GM23338 (cell line): ENCODE measurements around the gene PARL. TPM values are rescaled to one million over a fixed set of nuclear protein-coding genes. Genes with fewer than 3 reads are reported as not detected.
A peak's percentile ranks its signal among the peaks of the same experiment; 100 is the strongest.

ENCODE experiments used
- ATAC-seq: fragments of 200-7000 bp; cut with Tn5 transposase; 3 replicates; pipeline ENCODE4 v1.9.1; 2020
- DNase-seq: peaks from one replicate; pipeline ENCODE4 v3.0.0-alpha.2; 2015; ENCODE audit warnings: low spot score
- H2AFZ ChIP-seq: fragments of 200-600 bp; sonication (generic); 2 replicates; pipeline ENCODE4 v1.8.0; 2016; ENCODE audit warnings: antibody characterized with exemption, mild to moderate bottlenecking, moderate library complexity
- H3F3A ChIP-seq: fragments of 200-600 bp; sonication (generic); replicated peaks from 2 replicates; pipeline ENCODE4 v1.8.0; 2017; ENCODE audit warnings: antibody characterized with exemption, mixed run types, low read depth
- H3K27ac ChIP-seq: fragments of 200-600 bp; sonication (generic); 2 replicates; pipeline ENCODE4 v1.6.1; 2016; ENCODE audit warnings: low read depth
- H3K27me3 ChIP-seq: fragments of 200-600 bp; sonication (generic); 2 replicates; pipeline ENCODE4 v1.8.0; 2016; ENCODE audit warnings: mild to moderate bottlenecking, mixed run types, moderate library complexity; ENCODE audit not compliant: insufficient read depth
- H3K36me3 ChIP-seq: fragments of 200-600 bp; sonication (generic); 2 replicates; pipeline ENCODE4 v1.8.0; 2016; ENCODE audit warnings: mild to moderate bottlenecking; ENCODE audit not compliant: insufficient read depth
- H3K4me1 ChIP-seq: fragments of 200-600 bp; sonication (generic); 2 replicates; pipeline ENCODE4 v1.8.0; 2016; ENCODE audit warnings: mild to moderate bottlenecking, moderate library complexity; ENCODE audit not compliant: insufficient read depth
- H3K4me2 ChIP-seq: fragments of 200-600 bp; sonication (generic); 2 replicates; pipeline ENCODE4 v1.7.1; 2017; ENCODE audit warnings: mixed run types
- H3K4me3 ChIP-seq: fragments of 200-600 bp; sonication (generic); 2 replicates; pipeline ENCODE4 v1.6.1; 2016; ENCODE audit warnings: mixed run types
- H3K79me2 ChIP-seq: fragments of 200-600 bp; sonication (generic); replicated peaks from 2 replicates; pipeline ENCODE4 v1.8.0; 2017; ENCODE audit warnings: mild to moderate bottlenecking; ENCODE audit not compliant: insufficient read depth
- H3K9me2 ChIP-seq: fragments of 200-600 bp; sonication (generic); 2 replicates; pipeline ENCODE4 v1.8.0; 2017; ENCODE audit not compliant: insufficient read depth
- H4K20me1 ChIP-seq: fragments of 200-600 bp; sonication (generic); replicated peaks from 2 replicates; pipeline ENCODE4 v1.8.0; 2017; ENCODE audit warnings: mild to moderate bottlenecking; ENCODE audit not compliant: insufficient read depth
- H3K27ac Mint-ChIP-seq: 2 replicates; pipeline ENCODE4 v1.8.0; 2020; ENCODE audit warnings: inconsistent platforms, mild to moderate bottlenecking, moderate library complexity, mixed read lengths
- H3K27me3 Mint-ChIP-seq: 3 replicates; pipeline ENCODE4 v1.8.0; 2022; ENCODE audit warnings: low read depth, mild to moderate bottlenecking, moderate library complexity, mixed read lengths, inconsistent platforms; ENCODE audit not compliant: insufficient read depth, poor library complexity
- H3K36me3 Mint-ChIP-seq: 3 replicates; pipeline ENCODE4 v1.8.0; 2021; ENCODE audit warnings: low read depth, mild to moderate bottlenecking, inconsistent platforms, moderate library complexity, mixed read lengths
- H3K4me1 Mint-ChIP-seq: 3 replicates; pipeline ENCODE4 v1.8.0; 2020; ENCODE audit warnings: mild to moderate bottlenecking, inconsistent platforms, mixed read lengths
- H3K4me3 Mint-ChIP-seq: 3 replicates; pipeline ENCODE4 v1.8.0; 2021; ENCODE audit warnings: moderate library complexity, mild to moderate bottlenecking, inconsistent platforms, mixed read lengths
- H3K9me3 Mint-ChIP-seq: 3 replicates; pipeline ENCODE4 v1.8.0; 2020; ENCODE audit warnings: moderate library complexity, mild to moderate bottlenecking, inconsistent platforms, mixed read lengths
- CREB1 ChIP-seq: fragments of 250-450 bp; sonication (Bioruptor Pico); IDR thresholded peaks from 2 replicates; pipeline ENCODE4 v1.5.0; 2020; ENCODE audit warnings: low read depth, mild to moderate bottlenecking, moderate library complexity
- ETS1 ChIP-seq: IDR thresholded peaks from 2 replicates; pipeline ENCODE4 v1.6.1; 2016; ENCODE audit warnings: antibody characterized with exemption
- EZH2 ChIP-seq: fragments of 200-600 bp; sonication (generic); IDR thresholded peaks from one replicate; pipeline ENCODE4 v1.8.0; 2017; ENCODE audit warnings: antibody characterized with exemption, mild to moderate bottlenecking, low read depth; ENCODE audit not compliant: unreplicated experiment
- EZH2phosphoT487 ChIP-seq: fragments of 200-600 bp; sonication (generic); IDR thresholded peaks from one replicate; pipeline ENCODE4 v1.8.1; 2018; ENCODE audit warnings: antibody characterized with exemption; ENCODE audit not compliant: unreplicated experiment
- JUNB ChIP-seq: IDR thresholded peaks from one replicate; pipeline ENCODE4 v1.6.1; 2016; ENCODE audit warnings: antibody characterized with exemption; ENCODE audit not compliant: unreplicated experiment
- NANOG ChIP-seq: IDR thresholded peaks from 2 replicates; pipeline ENCODE4 v1.6.1; 2016; ENCODE audit warnings: antibody characterized with exemption, borderline replicate concordance
- POLR2AphosphoS5 ChIP-seq: IDR thresholded peaks from 2 replicates; pipeline ENCODE4 v1.6.1; 2016; ENCODE audit warnings: antibody characterized with exemption, low read depth
- STAT1 ChIP-seq: IDR thresholded peaks from one replicate; pipeline ENCODE4 v1.6.1; 2016; ENCODE audit warnings: antibody characterized with exemption; ENCODE audit not compliant: unreplicated experiment
- ZNF114 ChIP-seq: fragments of 250-450 bp; sonication (Bioruptor Pico); IDR thresholded peaks from 2 replicates; pipeline ENCODE4 v1.5.0; 2020; ENCODE audit warnings: mild to moderate bottlenecking, moderate library complexity
- ZNF331 ChIP-seq: fragments of 250-450 bp; sonication (Bioruptor Pico); IDR thresholded peaks from 2 replicates; pipeline ENCODE4 v1.5.0; 2020; ENCODE audit warnings: low read depth, mild to moderate bottlenecking, moderate library complexity
- ZNF462 ChIP-seq: fragments of 250-450 bp; sonication (Bioruptor Pico); IDR thresholded peaks from 2 replicates; pipeline ENCODE4 v1.5.0; 2020; ENCODE audit warnings: mild to moderate bottlenecking, moderate library complexity
- polyA plus RNA-seq: library from polyadenylated mRNA; unstranded; fragments of >200 nt; fragmentation: Nextera tagmentation; extraction: Ambion mirVana; gene quantifications from 2 replicates; pipeline ENCODE4 v1.2.1, GENCODE V29; 2016
- total RNA-seq: library from RNA; depleted of rRNA; stranded (reverse); fragments of >200 nt; shearing (Covaris generic); gene quantifications from 2 replicates; pipeline ENCODE4 v1.2.3, GENCODE V29; 2014
- TF ChIP-seq, protein P1 (sequence below), 2 experiments: fragments of 200-600 bp in 1 of 2; sonication (generic) in 1 of 2; conservative IDR thresholded peaks; 2 replicates each; pipeline versions ENCODE4 v1.5.1 to v1.6.1; 2016 to 2017; ENCODE audit warnings: antibody characterized with exemption in 2 of 2, low read depth in 2 of 2, mild to moderate bottlenecking in 2 of 2, moderate library complexity in 1 of 2
- TF ChIP-seq, protein P2 (sequence below): IDR thresholded peaks from one replicate; pipeline ENCODE4 v1.6.1; 2018; ENCODE audit warnings: antibody characterized with exemption; ENCODE audit not compliant: unreplicated experiment

The PARL gene
- total and polyA plus RNA-seq, 2 experiments from 2014 or later = 67.5 to 78.7 TPM

DNA sequence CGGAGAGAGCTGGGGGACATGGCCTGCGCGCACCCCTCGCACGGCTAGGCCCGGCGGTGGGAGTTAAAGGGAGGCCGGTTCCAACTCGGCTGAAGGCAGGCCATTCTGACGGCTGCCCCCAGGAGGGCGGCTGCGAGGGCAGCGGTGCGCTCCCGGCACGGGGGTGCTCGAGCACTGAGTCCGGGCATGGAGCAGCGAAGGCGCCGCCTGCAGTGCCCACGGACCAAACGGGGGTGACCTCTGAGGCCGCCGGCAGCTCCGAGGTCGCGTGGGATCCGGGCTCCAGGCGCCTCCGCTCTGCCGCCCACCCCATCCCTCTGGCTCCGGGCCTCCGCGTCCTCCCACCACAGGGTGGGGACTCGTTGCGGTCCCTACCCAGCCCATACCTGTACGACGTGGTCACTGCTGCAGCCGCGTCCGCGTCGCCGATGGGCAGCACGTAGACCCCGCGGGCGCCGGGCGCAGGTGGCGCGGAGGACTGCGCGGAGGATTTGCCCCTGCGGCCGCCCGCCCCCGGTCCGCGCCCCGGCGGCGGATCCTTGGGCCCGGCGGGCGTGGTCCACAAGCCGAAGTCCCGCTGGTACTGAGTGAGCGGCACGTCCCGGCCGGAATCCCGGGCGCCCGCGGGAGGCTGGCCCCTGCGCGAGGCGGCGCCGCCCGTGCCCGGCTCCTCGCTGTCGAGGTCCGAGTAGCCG lies 59.8 kb downstream of the PARL start:
- H3K4me2 ChIP-seq = peak overlapping the region; percentile 95
- H3K4me1 Mint-ChIP-seq = peaks cover 30% of the 10 kb centered on the region
- H3K4me3 Mint-ChIP-seq = peak overlapping the region; percentile 70
- H2AFZ ChIP-seq = peak overlapping the region; percentile 72
- peak; percentile 59 for DNase-seq
- peaks cover 15% of the 10 kb centered on the region for H3F3A ChIP-seq
- H3K9me2 ChIP-seq = no peaks in the 10 kb centered on the region
- H3K27ac Mint-ChIP-seq = no peak overlapping the region
- peak overlapping the region; percentile 74 for H3K4me3 ChIP-seq
- H3K4me1 ChIP-seq = peaks cover 6% of the 10 kb centered on the region
- peaks cover 13% of the 10 kb centered on the region for H3K27me3 ChIP-seq
- H3K36me3 ChIP-seq = no peaks in the 10 kb centered on the region
- H3K27ac ChIP-seq = no peak overlapping the region
- peak; percentile 42 for ATAC-seq
- peaks cover 10% of the 10 kb centered on the region for H4K20me1 ChIP-seq
- H3K36me3 Mint-ChIP-seq = peaks cover 11% of the 10 kb centered on the region
- H3K9me3 Mint-ChIP-seq = no peaks in the 10 kb centered on the region
- no peaks in the 10 kb centered on the region for H3K79me2 ChIP-seq
- peaks cover 22% of the 10 kb centered on the region for H3K27me3 Mint-ChIP-seq
- TF ChIP-seq ETS1 (no peak), CREB1 (no peak), POLR2AphosphoS5 (no peak), STAT1 (no peak), ZNF331 (no peak), EZH2phosphoT487 (no peak), ZNF114 (CRISPR knock-in tag) (no peak), ZNF462 (CRISPR knock-in tag) (no peak), EZH2 (no peak), NANOG (no peak), JUNB (no peak)
- TF ChIP-seq, protein P1, sequence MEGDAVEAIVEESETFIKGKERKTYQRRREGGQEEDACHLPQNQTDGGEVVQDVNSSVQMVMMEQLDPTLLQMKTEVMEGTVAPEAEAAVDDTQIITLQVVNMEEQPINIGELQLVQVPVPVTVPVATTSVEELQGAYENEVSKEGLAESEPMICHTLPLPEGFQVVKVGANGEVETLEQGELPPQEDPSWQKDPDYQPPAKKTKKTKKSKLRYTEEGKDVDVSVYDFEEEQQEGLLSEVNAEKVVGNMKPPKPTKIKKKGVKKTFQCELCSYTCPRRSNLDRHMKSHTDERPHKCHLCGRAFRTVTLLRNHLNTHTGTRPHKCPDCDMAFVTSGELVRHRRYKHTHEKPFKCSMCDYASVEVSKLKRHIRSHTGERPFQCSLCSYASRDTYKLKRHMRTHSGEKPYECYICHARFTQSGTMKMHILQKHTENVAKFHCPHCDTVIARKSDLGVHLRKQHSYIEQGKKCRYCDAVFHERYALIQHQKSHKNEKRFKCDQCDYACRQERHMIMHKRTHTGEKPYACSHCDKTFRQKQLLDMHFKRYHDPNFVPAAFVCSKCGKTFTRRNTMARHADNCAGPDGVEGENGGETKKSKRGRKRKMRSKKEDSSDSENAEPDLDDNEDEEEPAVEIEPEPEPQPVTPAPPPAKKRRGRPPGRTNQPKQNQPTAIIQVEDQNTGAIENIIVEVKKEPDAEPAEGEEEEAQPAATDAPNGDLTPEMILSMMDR (conservative IDR thresholded peaks at IDR 0.05; ENCODE audit: low read depth in 2 of 2) = no peak
- TF ChIP-seq, protein P2, sequence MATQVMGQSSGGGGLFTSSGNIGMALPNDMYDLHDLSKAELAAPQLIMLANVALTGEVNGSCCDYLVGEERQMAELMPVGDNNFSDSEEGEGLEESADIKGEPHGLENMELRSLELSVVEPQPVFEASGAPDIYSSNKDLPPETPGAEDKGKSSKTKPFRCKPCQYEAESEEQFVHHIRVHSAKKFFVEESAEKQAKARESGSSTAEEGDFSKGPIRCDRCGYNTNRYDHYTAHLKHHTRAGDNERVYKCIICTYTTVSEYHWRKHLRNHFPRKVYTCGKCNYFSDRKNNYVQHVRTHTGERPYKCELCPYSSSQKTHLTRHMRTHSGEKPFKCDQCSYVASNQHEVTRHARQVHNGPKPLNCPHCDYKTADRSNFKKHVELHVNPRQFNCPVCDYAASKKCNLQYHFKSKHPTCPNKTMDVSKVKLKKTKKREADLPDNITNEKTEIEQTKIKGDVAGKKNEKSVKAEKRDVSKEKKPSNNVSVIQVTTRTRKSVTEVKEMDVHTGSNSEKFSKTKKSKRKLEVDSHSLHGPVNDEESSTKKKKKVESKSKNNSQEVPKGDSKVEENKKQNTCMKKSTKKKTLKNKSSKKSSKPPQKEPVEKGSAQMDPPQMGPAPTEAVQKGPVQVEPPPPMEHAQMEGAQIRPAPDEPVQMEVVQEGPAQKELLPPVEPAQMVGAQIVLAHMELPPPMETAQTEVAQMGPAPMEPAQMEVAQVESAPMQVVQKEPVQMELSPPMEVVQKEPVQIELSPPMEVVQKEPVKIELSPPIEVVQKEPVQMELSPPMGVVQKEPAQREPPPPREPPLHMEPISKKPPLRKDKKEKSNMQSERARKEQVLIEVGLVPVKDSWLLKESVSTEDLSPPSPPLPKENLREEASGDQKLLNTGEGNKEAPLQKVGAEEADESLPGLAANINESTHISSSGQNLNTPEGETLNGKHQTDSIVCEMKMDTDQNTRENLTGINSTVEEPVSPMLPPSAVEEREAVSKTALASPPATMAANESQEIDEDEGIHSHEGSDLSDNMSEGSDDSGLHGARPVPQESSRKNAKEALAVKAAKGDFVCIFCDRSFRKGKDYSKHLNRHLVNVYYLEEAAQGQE = no peak
